ENCODE results near the gene H6PD.

DNA sequence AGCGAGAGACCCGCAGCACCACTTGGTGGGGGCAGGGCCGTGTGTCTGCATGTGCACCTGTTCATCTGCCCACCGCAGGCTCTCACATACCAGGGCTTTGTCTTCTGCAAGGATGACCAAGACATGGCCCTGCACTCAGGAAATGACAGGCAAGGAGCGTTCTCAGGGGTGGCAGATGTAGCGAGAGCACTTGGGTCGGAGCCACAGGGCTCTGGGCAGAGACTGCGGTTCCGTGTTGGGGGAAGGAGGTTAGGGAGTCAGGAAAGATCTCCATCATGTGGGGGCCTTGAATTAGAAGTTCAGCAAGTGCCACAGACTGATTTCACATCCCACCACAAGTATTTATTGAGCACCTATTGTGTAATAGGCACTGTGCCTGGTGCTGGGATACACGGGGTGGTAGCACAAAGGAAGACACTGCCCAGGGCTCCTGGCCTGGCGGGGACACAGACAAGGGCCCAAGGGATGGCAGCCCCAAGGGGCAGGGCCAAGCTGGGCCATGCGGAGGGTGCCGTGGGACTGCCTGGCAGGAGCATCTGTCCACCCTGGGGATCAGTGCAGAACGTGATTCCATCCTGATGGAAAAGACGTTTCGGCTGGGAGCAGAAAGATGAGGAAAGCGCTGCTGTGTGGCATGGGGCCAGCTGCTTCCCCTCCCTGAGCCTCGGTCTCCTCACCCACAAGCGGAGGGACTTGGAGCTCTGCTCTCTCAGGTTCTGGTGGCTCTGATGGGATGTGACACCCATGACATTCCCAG, 46.7 kb downstream of the H6PD start:
- TF ChIP-seq, protein P1, sequence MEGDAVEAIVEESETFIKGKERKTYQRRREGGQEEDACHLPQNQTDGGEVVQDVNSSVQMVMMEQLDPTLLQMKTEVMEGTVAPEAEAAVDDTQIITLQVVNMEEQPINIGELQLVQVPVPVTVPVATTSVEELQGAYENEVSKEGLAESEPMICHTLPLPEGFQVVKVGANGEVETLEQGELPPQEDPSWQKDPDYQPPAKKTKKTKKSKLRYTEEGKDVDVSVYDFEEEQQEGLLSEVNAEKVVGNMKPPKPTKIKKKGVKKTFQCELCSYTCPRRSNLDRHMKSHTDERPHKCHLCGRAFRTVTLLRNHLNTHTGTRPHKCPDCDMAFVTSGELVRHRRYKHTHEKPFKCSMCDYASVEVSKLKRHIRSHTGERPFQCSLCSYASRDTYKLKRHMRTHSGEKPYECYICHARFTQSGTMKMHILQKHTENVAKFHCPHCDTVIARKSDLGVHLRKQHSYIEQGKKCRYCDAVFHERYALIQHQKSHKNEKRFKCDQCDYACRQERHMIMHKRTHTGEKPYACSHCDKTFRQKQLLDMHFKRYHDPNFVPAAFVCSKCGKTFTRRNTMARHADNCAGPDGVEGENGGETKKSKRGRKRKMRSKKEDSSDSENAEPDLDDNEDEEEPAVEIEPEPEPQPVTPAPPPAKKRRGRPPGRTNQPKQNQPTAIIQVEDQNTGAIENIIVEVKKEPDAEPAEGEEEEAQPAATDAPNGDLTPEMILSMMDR (IDR thresholded peaks at IDR 0.05; ENCODE audit: extremely low read depth in 1 of 2, insufficient read depth in 1 of 2, low read depth in 1 of 2, low read length in 2 of 2) = no peak
- no peak for TF ChIP-seq POLR2A (IDR thresholded peaks at IDR 0.05; ENCODE audit: low read depth, low read length)
